H1 (cell line): ENCODE measurements around the gene RAMP2. TPM values are rescaled to one million over a fixed set of nuclear protein-coding genes. Genes with fewer than 3 reads are reported as not detected.
A peak's percentile ranks its signal among the peaks of the same experiment; 100 is the strongest.

ENCODE experiments used
- CTCF ChIA-PET: fragments of 300-600 bp; sonication (Branson Sonifier 250); formaldehyde crosslinking; loops from one replicate; lab custom pipeline; 2021; ENCODE audit not compliant: partially characterized antibody; lab: Charles Lee
- POLR2A ChIA-PET: fragments of 300-600 bp; sonication (Branson Sonifier 250); formaldehyde crosslinking; loops from one replicate; lab custom pipeline; 2021; ENCODE audit warnings: inconsistent platforms; ENCODE audit not compliant: partially characterized antibody; lab: Charles Lee
- DNase-seq, 2 experiments: peaks; one replicate each; pipeline versions ENCODE4 v3.0.0 to v3.0.0-alpha.2; 2010 to 2022; ENCODE audit warnings: low spot score in 2 of 2, low read depth in 1 of 2, mixed read lengths in 1 of 2
- FAIRE-seq: peaks from 2 replicates; lab custom pipeline; 2011; peaks lifted over from hg19 to GRCh38; lab: Jason Lieb, UNC
- H2AFZ ChIP-seq: 2 replicates; pipeline ENCODE4 v1.8.1; 2012; ENCODE audit warnings: low read length, inconsistent platforms
- H2AK5ac ChIP-seq: 2 replicates; pipeline ENCODE4 v1.6.1; 2013; ENCODE audit warnings: low read depth, low read length
- H2BK120ac ChIP-seq: replicated peaks from 2 replicates; pipeline ENCODE3; 2013; ENCODE audit warnings: low read depth, low read length, inconsistent platforms
- H2BK12ac ChIP-seq: 2 replicates; pipeline ENCODE4 v1.6.1; 2013; ENCODE audit warnings: low read depth, low read length
- H2BK15ac ChIP-seq: 2 replicates; pipeline ENCODE4 v1.6.1; 2013; ENCODE audit warnings: low read length
- H2BK20ac ChIP-seq: 2 replicates; pipeline ENCODE4 v1.6.1; 2013; ENCODE audit warnings: low read length
- H2BK5ac ChIP-seq: 2 replicates; pipeline ENCODE4 v1.6.1; 2013; ENCODE audit warnings: low read depth, low read length
- H3K14ac ChIP-seq: 2 replicates; pipeline ENCODE4 v1.6.1; 2013; ENCODE audit warnings: inconsistent platforms; ENCODE audit not compliant: insufficient read length
- H3K18ac ChIP-seq: 2 replicates; pipeline ENCODE4 v1.6.1; 2013; ENCODE audit warnings: low read length; ENCODE audit errors: extremely low read depth
- H3K23ac ChIP-seq: 2 replicates; pipeline ENCODE4 v1.6.1; 2013; ENCODE audit warnings: inconsistent platforms; ENCODE audit not compliant: insufficient read length
- H3K23me2 ChIP-seq: 2 replicates; pipeline ENCODE4 v1.6.1; 2013; ENCODE audit warnings: low read depth, low read length
- H3K27ac ChIP-seq: 2 replicates; pipeline ENCODE4 v1.6.1; 2011; ENCODE audit warnings: low read depth, low read length, inconsistent platforms
- H3K27me3 ChIP-seq, 4 experiments: replicated peaks in 1 of 4; 1 replicate in 1 of 4; 2 replicates in 3 of 4; pipeline versions ENCODE4 v1.6.1 to v1.8.1; 2011 to 2013; ENCODE audit warnings: low read length in 3 of 4, mild to moderate bottlenecking in 3 of 4, inconsistent platforms in 2 of 4, mixed read lengths in 2 of 4, moderate library complexity in 1 of 4; ENCODE audit not compliant: control insufficient read depth in 3 of 4, insufficient read depth in 3 of 4; ENCODE audit errors: extremely low read depth in 1 of 4
- H3K36me3 ChIP-seq, 4 experiments: 2 replicates each; pipeline versions ENCODE4 v1.6.1 to v1.8.1; 2011 to 2013; ENCODE audit warnings: mild to moderate bottlenecking in 4 of 4, low read length in 3 of 4, moderate library complexity in 2 of 4, control low read depth in 1 of 4, inconsistent platforms in 1 of 4; ENCODE audit not compliant: insufficient read depth in 4 of 4, control insufficient read depth in 2 of 4
- H3K4ac ChIP-seq: replicated peaks from 2 replicates; pipeline ENCODE3; 2013; ENCODE audit warnings: low read length, low read depth, mixed read lengths, inconsistent platforms; ENCODE audit not compliant: insufficient read length
- H3K4me1 ChIP-seq, 4 experiments: replicated peaks in 1 of 4; 1 replicate in 1 of 4; 2 replicates in 3 of 4; pipeline versions ENCODE4 v1.6.1 to v1.8.1; 2011 to 2013; ENCODE audit warnings: low read length in 3 of 4, inconsistent platforms in 2 of 4, mixed read lengths in 1 of 4; ENCODE audit not compliant: insufficient read depth in 4 of 4, control insufficient read depth in 3 of 4
- H3K4me2 ChIP-seq, 2 experiments: 2 replicates each; pipeline versions ENCODE4 v1.6.1 to v1.8.1; 2011 to 2013; ENCODE audit warnings: low read depth in 2 of 2, low read length in 2 of 2, control low read depth in 1 of 2, inconsistent platforms in 1 of 2, mild to moderate bottlenecking in 1 of 2; ENCODE audit not compliant: insufficient read depth in 1 of 2
- H3K4me3 ChIP-seq, 4 experiments: fragments of 200-600, 300-600 bp in 1 of 4; sonication (generic), shearing (Covaris generic), sonication (Bioruptor Twin) in 1 of 4; 2 replicates each; pipeline versions ENCODE4 v1.5.1 to v1.8.1; 2011 to 2016; ENCODE audit warnings: low read length in 4 of 4, low read depth in 3 of 4, control low read depth in 2 of 4, inconsistent platforms in 2 of 4, mild to moderate bottlenecking in 2 of 4, mixed read lengths in 1 of 4, moderate library complexity in 1 of 4; ENCODE audit not compliant: insufficient read depth in 2 of 4; ENCODE audit errors: extremely low read depth in 1 of 4
- H3K56ac ChIP-seq: replicated peaks from 2 replicates; pipeline ENCODE3; 2013; ENCODE audit warnings: low read depth, mild to moderate bottlenecking, mixed read lengths, low read length, inconsistent platforms; ENCODE audit not compliant: insufficient read length
- H3K79me1 ChIP-seq: 2 replicates; pipeline ENCODE4 v1.6.1; 2013; ENCODE audit warnings: low read depth, low read length, control low read depth
- H3K79me2 ChIP-seq, 2 experiments: 2 replicates each; pipeline versions ENCODE4 v1.6.1 to v1.8.1; 2012 to 2013; ENCODE audit warnings: low read length in 2 of 2, mild to moderate bottlenecking in 2 of 2, inconsistent platforms in 1 of 2; ENCODE audit not compliant: insufficient read depth in 2 of 2, control insufficient read depth in 1 of 2
- H3K9ac ChIP-seq, 4 experiments: replicated peaks in 1 of 4; 1 replicate in 1 of 4; 2 replicates in 3 of 4; pipeline versions ENCODE4 v1.6.1 to v1.8.1; 2011 to 2013; ENCODE audit warnings: low read depth in 3 of 4, low read length in 3 of 4, control low read depth in 2 of 4, mild to moderate bottlenecking in 2 of 4, moderate library complexity in 2 of 4, inconsistent platforms in 1 of 4; ENCODE audit errors: extremely low read depth in 1 of 4
- H3K9me3 ChIP-seq, 2 experiments: 2 replicates each; pipeline versions ENCODE4 v1.6.1 to v1.8.1; 2012 to 2013; ENCODE audit warnings: mild to moderate bottlenecking in 2 of 2, moderate library complexity in 2 of 2, control low read depth in 1 of 2, inconsistent platforms in 1 of 2, low read depth in 1 of 2, low read length in 1 of 2, mixed read lengths in 1 of 2; ENCODE audit not compliant: insufficient read depth in 2 of 2
- H4K20me1 ChIP-seq, 2 experiments: replicated peaks in 1 of 2; 2 replicates each; pipeline versions ENCODE3 to v1.8.1; 2011 to 2013; ENCODE audit warnings: inconsistent platforms in 2 of 2, low read length in 2 of 2, mild to moderate bottlenecking in 1 of 2; ENCODE audit not compliant: insufficient read depth in 2 of 2, control insufficient read depth in 1 of 2
- H4K5ac ChIP-seq: 2 replicates; pipeline ENCODE4 v1.6.1; 2013; ENCODE audit warnings: low read length, low read depth, mixed read lengths, inconsistent platforms; ENCODE audit not compliant: insufficient read length
- H4K8ac ChIP-seq: 2 replicates; pipeline ENCODE4 v1.8.0; 2013; ENCODE audit warnings: mild to moderate bottlenecking, moderate library complexity, low read length, inconsistent platforms; ENCODE audit not compliant: insufficient read depth; ENCODE audit errors: extremely low read depth
- H4K91ac ChIP-seq: replicated peaks from 2 replicates; pipeline ENCODE3; 2013; ENCODE audit warnings: low read length, mixed read lengths, inconsistent platforms; ENCODE audit not compliant: insufficient read length
- CEBPB ChIP-seq: IDR thresholded peaks from 2 replicates; pipeline ENCODE4 v1.6.1; 2012; ENCODE audit warnings: low read depth, low read length
- GTF2F1 ChIP-seq: IDR thresholded peaks from 2 replicates; pipeline ENCODE4 v1.6.1; 2012; ENCODE audit warnings: low read depth, low read length, improper control_type of control experiment, borderline replicate concordance
- RNF2 ChIP-seq: fragments of 200-900, 300-1000 bp; sonication (generic); IDR thresholded peaks from 2 replicates; pipeline ENCODE4 v1.7.1; 2016; ENCODE audit warnings: borderline replicate concordance, low read depth, mild to moderate bottlenecking, antibody characterized with exemption, low read length; ENCODE audit not compliant: poor library complexity, severe bottlenecking; ENCODE audit errors: missing control alignments
- YY1 ChIP-seq: IDR thresholded peaks from 2 replicates; pipeline ENCODE4 v1.6.1; 2011; ENCODE audit warnings: low read depth, mild to moderate bottlenecking, low read length
- WGBS, 2 experiments: shearing (Covaris generic) in 1 of 2; methylation state at CpG; one replicate each; pipeline versions ENCODE4 v1.1.6 to v1.1.7; 2013 to 2015; ENCODE audit warnings: low lambda C conversion rate in 2 of 2, mixed read lengths in 2 of 2, inconsistent platforms in 1 of 2, low coverage in 1 of 2, missing lambda C conversion rate in 1 of 2; ENCODE audit not compliant: insufficient replicate concordance in 2 of 2, insufficient coverage in 1 of 2, insufficient read length in 1 of 2; ENCODE audit errors: extremely low coverage in 1 of 2, missing lambda C conversion rate in 1 of 2; 5-methylcytosine and 5-hydroxymethylcytosine counted together
- polyA plus RNA-seq, 7 experiments: library from polyadenylated mRNA; depleted of rRNA in 3 of 7; stranded (reverse) in 5 of 7; unstranded in 2 of 7; fragments of >200 nt in 5 of 7; fragments of 200-250 nt in 2 of 7; gene quantifications; 1 replicate in 5 of 7; 2 replicates in 1 of 7; 4 replicates in 1 of 7; pipeline versions ENCODE4 v1.2.1 to v1.2.3, GENCODE V29; 2011 to 2013; ENCODE audit warnings: missing spikeins in 2 of 7, mixed read lengths in 2 of 7
- total RNA-seq: library from RNA; stranded (reverse); fragmentation: NEBNext Ultra II Directional; extraction: Animal tissue kit (Norgen Biotek cat#: 25700); gene quantifications from 2 replicates; pipeline ENCODE4 v1.2.1, GENCODE V29; 2021

Gene RAMP2
- total and polyA plus RNA-seq, 2 of the 8 experiments (the other 6 are each of a cell fraction or from before 2014, with no cell fraction given) = 13.4 to 41.7 TPM

- Histone ChIP-seq H2AK5ac (no peak overlapping the region), H3K4me3 (no peak overlapping the region)
- 88% methylated on average over 6 of the region's 6 CpGs; no CpG with 5 or more reads in 1 of the 2 experiments for WGBS, 2 experiments
Measured at GRCh38 chr17:42725143-42725542, 35.9 kb upstream of the RAMP2 start.

More at GRCh38 chr17:42725143-42725542, 35.9 kb upstream of the RAMP2 start:
- Histone ChIP-seq H4K8ac (no peak overlapping the region), H3K36me3 (peaks cover 2 to 31% (median 9%) of the 10 kb centered on the region in 4 experiments; a peak in 7 of 8 replicates), H3K27ac (no peak overlapping the region), H2BK5ac (no peak overlapping the region), H2BK120ac (no peak overlapping the region), H3K4me2 (no peak overlapping the region), H3K79me2 (no peaks in the 10 kb centered on the region), H2BK20ac (no peak overlapping the region), H3K18ac (no peak overlapping the region), H4K5ac (no peak overlapping the region), H3K79me1 (no peaks in the 10 kb centered on the region), H3K14ac (no peak overlapping the region), H2BK12ac (no peak overlapping the region), H3K23me2 (no peaks in the 10 kb centered on the region), H2AFZ (no peak overlapping the region), H3K4me1 (no peaks in the 10 kb centered on the region), H3K27me3 (no peaks in the 10 kb centered on the region), H3K56ac (no peak overlapping the region), H3K9me3 (no peaks in the 10 kb centered on the region), H2BK15ac (no peak overlapping the region), H4K20me1 (peaks cover 0 to under 1% of the 10 kb centered on the region in 2 experiments), H3K9ac (no peak overlapping the region), H3K4ac (no peak overlapping the region), H3K23ac (no peak overlapping the region), H4K91ac (no peak overlapping the region)
- TF ChIP-seq CEBPB = peak; percentile 50; the same call in 1 of the 2 replicates
- no peak for TF ChIP-seq GTF2F1
- no peak for TF ChIP-seq YY1
- no peak for TF ChIP-seq RNF2
- ChIA-PET POLR2A (interaction anchor here (0.8 to 1.4 kb wide), 2 partner anchors 11 to 14 kb away, joined by 3 to 5 read pairs; no protein-coding TSS in a partner anchor), CTCF (interaction anchor here (0.5 to 4.1 kb wide), 5 partner anchors 31 to 140 kb away, joined by 3 to 26 read pairs (median 3); no protein-coding TSS in a partner anchor)
- FAIRE-seq = no peak
- no peak for DNase-seq
